ENCODE measurements around the gene PPIP5K1.
"Not testable (repeated sequence)": the region's sequence is repeated elsewhere in the genome, so short reads cannot be mapped to it uniquely, and the experiment has no call there.

PPIP5K1 gene

DNA sequence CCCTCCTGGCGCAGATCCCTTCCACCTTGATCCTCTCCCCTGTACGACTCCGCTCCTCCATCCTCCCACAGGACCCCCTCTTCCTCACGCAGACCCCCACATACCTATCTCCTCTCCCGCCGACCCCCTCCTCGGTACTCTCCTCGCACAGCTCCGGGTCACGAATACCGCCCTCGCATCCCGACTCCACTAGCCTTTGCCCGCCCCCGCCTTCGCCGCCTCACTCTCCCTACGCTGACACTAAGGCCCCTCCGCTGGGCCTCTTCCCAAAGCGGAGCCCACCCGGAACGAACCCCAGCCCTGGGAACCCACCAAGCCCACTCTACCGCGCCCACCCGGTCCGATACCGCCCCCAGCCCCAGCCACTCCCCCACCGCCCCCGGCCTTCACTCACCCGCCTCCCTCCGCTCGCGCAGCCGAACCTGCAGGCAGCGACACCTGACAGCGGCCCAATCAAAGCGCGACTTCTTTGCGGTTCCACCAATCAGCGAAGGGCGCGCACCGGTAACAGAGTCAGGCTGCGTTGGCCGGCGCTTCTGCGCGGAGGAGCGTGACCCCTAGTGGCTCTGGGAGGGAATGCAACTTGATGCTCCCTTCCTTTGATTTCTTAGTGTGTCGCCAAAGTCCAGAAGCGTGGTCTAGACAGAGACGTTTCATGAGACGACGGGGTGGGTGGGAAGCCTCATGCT is at the start of gene PPIP5K1:
Gene PPIP5K1 (minus strand): TSS at position 431 of the 689 bp plus-strand sequence. CDS start 5,704 bp downstream, outside the sequence.
- not testable (repeated sequence) for DNase-seq (ENCODE audit: low spot score)

DNA sequence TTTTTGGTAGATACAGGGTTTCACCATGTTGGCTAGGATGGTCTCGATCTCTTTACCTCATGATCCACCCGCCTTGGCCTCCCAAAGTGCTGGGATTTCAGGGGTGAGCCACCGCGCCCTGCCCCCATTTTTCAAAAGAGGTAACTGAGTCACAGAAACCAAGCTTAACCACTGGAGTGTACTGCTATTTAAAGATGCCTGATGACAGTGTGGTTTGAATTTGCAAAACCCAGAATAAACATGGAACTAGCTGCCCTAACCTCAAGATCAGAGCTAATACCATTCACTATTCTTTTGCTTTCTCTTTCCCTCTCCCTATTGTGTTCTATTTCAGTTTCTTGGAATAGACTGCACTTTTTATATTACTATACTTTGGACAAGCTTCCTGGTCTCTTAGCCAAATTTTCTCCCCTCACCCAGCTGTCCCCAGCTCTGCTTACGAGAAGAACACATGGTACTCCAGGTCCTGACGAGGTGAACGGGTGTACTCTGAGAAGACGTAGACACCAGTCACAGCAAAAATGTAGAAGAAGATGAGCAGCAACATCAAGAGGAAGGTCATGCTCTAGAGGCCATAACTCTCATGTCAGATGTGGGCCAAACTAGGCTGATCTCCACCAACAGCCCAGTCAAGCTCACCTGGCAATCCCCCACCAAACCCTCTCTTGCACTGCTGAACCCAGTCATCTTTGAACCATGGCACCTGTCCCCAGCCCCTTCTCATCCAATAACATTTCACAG is 48.6 kb upstream of the PPIP5K1 start:
- not testable (repeated sequence) for DNase-seq (ENCODE audit: low spot score)

DNA sequence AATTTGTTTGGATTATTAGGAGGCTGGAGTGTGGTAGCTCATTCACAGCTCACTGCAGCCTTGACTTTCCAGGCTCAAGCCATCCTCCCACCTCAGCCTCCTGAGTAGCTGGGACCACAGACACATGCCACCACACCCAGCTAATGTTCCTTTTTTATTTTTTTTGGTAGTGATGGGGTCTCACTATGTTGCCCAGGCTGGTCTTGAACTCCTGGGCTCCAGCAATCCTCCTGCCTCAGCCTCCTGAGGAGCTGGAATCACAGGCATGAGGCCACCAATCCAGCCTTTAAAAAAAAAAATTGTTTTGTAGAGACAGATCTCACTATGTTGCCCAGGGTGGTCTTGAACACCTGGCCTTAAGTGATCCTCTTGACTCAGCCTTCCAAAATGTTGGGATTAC is 36.9 kb upstream of the PPIP5K1 start:
- DNase-seq (ENCODE audit: low spot score) = not testable (repeated sequence)

DNA sequence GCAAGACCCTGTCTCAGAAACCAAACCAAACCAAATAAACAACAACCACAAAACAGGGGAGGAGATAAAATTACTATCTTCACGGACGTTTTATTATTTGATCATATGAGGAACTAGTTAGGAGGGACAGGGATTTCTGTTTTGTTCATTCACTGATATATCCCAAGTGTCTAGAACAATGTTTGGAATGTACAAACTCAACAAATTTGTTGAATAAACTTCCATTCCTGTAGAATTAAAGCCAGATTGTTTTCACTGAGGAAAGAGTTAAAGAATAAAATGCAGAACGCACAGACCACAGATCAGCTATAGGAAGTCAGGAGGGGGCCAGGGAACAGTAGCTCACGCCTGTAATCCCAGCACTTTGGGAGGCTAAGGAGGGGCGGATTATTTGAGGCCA is 35.1 kb upstream of the PPIP5K1 start:
- DNase-seq (ENCODE audit: low spot score) = no peak

DNA sequence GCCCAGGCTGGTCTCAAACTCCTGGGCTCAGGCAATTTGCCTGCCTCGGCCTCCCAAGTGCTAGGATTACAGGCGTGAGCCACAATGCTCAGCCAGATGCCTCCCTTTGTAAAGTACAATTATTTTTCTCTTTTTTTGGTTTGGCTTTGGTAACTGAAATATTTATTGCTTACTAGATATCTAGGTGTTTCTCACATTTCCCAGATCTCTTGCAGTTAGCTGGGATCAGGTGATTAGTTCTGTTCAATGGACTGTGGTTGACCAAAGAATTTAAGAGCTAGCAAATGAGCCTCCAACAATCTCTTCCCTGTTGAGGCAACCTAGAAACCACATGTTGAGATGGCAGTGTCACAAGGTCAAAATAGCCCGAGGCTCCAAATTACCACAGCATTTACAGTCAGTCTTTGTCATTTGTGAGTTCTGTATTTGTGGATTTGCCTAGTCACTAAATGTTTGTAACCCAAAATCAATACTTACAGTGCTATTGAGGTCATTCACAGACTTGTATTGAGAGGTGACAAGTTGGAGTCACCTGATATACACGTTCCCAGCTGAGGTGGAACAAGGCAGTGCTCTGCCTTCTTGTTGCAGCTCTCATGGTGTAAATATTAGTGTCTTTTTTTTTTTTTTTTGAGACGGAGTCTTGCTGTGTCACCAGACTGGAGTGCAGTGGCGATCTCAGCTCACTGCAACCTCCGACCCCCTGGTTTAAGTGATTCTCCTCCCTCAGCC is 32.2 kb upstream of the PPIP5K1 start:
- DNase-seq (ENCODE audit: low spot score) = not testable (repeated sequence)

DNA sequence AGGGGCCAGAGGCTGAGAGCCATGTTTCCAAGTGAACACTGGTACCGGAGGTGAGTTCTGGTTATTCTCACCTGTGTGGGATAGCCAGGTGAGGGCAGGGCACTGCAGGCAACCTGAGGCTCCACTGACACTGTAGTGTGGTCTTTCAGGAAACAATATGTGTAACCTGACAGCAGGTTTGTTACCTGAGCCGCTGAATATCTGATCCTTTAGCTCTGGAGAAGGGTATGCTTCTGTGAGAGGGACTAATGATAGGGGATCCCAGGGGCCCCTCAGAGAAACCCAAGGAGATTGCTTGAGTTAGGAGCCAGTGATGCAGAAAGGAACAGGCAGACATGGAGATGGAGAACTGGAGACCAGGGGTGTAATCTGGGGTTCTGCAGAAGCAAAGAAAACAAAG is 28.7 kb upstream of the PPIP5K1 start, which contains the start of gene STRC:
Gene STRC (minus strand): TSS at position 101 of the 400 bp plus-strand sequence. CDS start 78 bp downstream, at position 23.
- not testable (repeated sequence) for DNase-seq (ENCODE audit: low spot score)

DNA sequence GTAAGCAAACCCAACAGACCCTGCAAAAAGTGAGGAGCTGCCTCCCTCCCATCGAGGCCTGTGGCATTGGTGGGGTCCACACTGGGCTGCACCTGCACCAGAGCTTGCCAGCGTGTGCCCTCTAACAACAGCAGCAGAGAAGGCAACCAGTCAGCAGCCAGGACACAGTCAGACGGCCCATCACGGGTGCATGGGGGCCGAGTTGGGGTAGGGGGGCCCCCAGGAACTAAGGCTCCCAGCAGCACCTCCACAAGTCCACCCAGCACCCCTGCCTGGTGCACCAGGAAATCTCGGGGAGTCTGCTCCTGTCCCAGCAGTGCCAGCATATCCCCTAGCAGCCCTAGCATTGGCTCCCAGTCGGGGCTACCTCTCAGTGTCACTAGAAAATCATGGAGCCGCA is 27.7 kb upstream of the PPIP5K1 start:
- DNase-seq (ENCODE audit: low spot score) = not testable (repeated sequence)

DNA sequence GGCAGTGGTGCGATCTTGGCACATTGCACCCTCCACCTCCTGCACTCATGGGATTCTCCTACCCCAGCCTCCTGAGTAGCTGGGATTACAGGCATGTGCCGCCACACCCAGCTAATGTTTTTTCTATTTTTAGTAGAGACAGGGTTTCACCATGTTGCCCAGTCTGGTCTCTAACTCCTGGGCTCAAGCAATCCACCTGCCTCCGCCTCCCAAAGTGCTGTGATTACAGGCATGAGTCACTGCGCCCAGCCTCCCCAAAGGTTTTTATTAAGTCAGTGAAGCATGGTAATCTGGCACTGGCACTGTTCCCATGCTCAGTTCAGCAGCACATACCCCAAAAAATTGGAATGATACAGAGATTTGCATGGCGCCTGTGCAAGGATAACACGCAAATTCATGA is 12.2 kb upstream of the PPIP5K1 start:
- DNase-seq (ENCODE audit: low spot score) = not testable (repeated sequence)

DNA sequence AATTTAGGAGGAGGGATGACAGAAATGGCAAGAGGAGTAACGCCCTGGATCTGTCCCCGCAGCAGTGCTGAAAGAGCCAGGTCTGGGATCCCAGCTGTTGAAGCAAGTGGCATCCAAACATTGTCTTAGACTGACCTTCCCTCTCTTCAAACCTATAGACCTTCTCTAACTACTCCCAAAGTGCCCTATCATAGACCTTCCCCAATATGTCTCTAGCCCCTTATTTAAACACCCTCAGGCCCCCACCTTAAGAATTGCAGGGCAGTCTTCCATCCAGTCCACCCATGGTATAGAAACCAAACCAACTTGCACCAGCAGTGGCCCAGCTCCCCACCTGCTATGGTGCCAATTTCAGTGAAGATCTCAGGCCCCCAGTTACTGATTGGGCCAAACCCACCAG is 10.2 kb upstream of the PPIP5K1 start:
- DNase-seq (ENCODE audit: low spot score) = not testable (repeated sequence)

DNA sequence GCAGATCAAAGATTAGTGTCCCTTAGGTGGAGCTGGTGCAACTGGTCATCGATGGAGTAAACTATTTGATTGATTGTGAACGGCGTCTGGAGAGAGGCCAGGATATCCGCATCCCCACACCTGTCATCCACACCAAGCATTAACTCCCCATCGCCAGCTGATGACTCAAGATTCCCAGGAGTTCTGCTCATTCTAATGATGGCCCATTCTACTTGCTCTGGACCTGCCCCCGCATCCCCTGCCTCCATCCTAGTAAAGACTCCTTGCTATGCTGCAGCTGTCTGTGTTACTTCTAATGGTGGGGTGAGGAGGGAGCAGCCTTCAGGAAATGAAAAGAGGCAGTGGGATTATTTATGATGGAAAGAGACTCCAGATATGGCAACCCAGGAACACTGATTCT is 9.1 kb upstream of the PPIP5K1 start:
- not testable (repeated sequence) for DNase-seq (ENCODE audit: low spot score)

DNA sequence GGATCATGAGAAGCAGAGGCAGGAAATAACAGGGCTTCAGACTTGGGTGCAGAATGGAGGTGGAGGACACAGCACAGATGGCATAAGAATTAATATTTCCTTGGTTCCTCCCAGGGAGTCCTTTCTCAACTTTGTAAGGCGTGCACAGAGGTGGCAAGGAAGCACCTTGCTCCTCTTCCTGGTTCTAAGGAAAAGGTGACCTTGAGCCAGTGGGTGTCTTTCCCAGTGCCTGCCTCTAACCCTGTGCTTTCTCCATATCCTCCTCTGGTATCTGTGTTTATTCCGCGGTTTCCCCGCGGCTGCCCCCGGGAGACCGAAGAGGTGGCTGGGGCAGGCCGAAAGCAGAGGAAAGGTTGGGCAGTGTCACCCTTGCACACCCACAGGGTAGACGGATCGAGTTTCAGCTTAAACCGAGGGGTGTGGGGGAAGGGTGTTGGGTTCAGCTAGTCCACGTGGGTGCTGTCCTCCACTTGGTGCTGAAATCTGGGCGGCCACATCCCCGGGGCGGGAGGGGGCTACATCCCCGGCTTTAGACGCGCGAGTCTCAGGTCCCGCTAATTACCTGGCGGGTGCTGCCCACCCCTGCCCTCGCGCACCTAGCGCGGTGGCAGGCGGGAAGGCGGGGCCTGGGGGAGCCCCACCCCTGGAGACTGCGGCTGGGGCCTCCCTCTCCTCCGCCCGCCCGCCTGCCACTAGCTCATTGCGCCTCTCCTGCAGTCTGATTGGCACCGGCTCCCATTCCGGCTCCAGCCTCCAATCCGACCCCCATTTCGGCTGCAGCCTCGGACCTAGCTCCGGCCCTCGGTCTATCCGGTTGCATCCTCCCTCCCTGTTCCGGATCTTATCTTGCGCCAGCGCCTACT is 3.6 kb upstream of the PPIP5K1 start, which contains the start of gene CKMT1B:
Gene CKMT1B (plus strand): TSS at position 700 of the 863 bp plus-strand sequence. CDS start 192 bp downstream, outside the sequence.
- DNase-seq (ENCODE audit: low spot score) = not testable (repeated sequence)

DNA sequence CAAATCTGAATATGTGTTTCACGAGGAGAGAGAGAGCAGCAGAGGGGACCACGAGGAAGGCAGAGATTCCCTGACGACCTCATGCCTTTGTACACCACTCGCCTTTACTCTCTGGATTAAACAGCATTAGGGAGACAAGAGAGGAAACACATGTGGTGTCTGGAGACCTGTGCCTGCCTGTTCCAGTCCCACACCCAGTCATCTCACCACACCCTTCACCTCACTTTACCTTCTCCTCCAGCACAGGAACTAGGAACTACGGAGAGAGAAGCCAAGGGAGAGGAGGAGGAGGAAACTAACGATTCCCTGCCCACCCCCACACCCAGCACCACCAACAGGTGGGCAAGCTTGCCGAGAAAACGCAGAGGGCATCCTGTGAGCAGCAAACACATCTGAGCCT is 2.8 kb upstream of the PPIP5K1 start:
- not testable (repeated sequence) for DNase-seq (ENCODE audit: low spot score)

DNA sequence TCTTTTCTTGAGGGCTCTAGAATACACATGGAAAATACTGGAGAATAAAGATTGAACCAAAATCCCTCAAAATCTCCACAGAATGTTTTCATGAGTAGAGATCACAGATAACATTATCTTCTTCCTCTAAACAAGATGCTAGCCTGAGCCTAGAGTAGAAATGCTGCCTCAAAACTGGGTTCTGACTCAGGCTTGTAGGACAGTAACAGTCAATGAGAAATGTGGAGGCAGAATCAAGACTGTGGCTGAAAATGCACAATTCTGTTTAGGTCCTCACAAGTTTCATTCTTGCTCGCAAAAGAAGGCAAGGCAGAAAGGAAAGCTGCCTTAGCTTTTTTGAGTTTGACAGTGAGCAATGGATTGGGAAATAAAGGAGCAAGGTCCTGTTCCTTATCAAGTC is 15.4 kb downstream of the PPIP5K1 start:
- DNase-seq (ENCODE audit: low spot score) = not testable (repeated sequence)

DNA sequence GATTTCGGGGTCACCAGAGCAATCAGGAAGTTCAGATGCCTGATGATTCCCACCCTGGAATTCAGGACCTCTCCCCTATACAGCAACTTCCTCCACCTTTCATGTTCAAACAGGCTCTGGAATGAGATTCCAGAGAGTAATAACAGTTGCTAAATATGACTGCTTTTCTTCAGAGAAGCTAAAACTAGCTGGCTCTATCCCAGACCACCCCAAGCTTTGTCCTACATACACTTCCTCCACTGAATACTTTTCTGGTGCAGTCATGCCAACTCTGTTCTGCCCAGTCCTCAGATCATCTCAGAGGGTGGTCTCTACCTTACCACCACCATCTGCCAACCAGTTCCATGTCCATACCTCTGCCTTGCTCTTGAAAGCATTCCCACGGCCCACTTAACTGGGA is 23.4 kb downstream of the PPIP5K1 start:
- DNase-seq (ENCODE audit: low spot score) = not testable (repeated sequence)

DNA sequence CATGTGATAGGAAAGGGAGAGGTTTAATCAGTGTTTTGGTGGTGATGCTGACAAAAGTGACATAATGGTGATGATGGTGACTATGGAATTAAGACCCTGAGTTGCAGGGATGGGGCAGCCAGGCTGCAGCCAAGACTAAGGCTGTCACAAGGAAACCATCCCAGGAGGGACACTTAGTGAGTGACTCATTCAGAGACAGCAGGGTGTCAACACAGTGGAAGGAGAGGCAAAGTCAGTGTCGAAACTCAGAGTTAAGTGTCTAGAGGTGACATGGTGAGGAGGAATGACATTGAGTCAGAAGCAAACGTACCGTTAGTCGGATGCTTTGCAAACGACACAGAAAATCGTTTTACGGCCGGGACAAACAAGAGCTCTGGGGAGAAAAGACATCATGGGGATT is 26.2 kb downstream of the PPIP5K1 start:
- DNase-seq (ENCODE audit: low spot score) = not testable (repeated sequence)

DNA sequence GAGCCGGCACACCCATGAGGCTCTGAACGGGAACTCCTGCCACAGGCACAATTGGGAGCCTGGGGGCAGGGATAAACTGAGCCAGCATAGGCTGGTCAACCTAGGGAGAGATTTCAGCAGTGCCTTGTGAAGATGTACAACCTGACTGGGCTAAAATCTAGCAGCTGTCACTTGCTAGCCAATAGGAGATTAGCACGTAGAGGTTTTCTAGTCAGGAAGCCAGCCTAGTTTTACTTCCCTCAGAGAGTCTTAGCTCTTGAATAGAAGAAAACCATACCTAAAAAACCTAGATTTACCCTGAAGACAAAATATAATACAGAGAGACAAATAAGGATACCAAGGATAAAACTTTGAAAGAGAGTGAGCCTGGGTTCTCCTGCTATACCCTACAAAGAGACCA is 27.3 kb downstream of the PPIP5K1 start:
- DNase-seq (ENCODE audit: low spot score) = not testable (repeated sequence)

DNA sequence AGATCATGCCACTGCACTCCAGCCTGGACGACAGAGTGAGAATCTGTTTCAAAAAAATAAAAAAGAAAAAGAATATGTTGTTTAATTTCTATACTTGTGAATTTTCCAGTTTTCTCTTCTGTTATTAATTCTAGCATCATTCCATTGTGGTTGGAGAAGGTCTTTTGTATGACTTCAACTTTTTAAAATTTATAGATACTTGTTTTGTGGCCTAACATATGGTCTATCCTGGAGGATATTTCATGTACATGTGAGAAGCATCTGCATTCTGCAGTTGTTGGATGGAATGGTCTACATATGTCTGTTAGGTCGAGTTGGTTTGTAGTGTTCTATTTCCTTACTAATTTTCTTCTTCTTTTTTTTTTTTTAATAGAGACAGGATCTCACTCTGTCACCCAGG is 37.0 kb downstream of the PPIP5K1 start:
- no peak for DNase-seq (ENCODE audit: low spot score)

DNA sequence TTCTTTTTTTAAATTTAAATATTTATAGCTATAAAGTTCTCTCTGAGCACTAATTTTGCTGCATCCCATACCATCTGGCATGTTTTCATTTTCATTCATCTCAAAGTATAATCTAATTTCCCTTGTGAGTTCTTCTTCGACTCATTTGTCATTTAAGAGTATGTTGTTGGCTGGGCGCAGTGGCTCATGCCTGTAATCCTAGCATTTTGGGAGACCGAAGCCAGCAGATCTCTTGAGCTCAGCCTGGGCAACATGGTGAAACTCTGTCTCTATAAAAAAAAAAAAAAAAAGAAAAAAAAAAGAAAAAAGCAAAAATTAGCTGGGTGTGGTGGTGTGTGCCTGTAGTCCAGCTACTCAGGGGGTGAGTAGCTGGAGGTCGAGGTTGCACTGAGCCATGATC is 37.8 kb downstream of the PPIP5K1 start:
- DNase-seq (ENCODE audit: low spot score) = no peak

DNA sequence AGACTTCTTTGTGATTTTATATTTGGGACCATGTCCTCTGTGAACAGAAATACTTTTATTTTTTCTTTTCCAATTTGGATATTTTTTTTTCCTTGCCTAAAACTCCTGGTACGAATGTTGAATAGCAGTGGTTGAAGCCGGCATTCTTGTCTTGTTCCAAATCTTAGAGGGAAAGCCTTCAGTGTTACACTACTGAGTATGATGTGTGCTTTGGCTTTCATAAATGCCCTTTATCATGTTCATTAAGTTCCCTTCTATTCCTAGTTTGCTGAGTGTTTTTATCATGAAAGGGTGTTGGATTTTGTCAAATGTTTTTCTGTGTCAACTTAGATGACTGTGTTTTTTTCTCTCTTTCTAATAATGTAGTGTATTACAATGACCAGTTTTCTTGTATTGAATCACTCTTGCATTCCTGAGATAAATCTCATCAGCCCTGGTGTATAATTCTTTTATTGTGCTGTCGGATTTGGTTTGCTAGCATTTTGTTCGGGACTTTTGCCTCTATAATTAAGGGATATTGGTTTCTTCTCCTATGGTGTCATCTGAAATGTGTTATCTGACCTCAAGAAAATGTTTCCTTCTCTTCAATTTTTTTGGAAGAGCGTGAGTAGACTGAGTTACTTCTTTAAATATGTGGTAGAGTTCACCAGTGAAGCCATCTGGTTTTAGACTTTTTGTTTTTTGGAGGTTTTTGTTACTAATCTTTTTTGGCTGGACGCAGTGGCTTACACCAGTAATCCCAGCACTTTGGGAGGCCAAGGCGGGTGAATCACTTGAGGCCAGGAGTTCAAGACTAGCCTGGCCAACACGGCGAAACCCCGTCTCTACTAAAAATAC is 39.3 kb downstream of the PPIP5K1 start:
- no peak for DNase-seq (ENCODE audit: low spot score)

DNA sequence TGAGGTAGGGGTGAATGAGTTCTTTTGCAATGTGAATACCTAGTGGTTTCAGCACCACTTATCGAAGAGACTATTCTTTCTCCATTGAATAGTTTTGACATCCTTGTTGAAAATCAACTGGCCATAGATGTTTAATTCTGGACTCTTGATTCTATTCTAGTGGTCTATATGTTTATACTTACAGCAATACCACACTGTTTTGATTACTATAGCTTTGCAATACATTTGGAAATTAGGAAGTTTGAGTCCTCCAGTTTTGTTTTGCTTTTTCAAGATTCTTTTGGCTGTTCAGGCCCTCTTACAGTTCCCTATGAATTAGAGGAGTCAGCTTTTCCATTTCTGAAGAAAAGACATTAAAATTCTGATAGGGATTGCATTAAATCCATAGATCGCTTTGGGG is 42.5 kb downstream of the PPIP5K1 start:
- DNase-seq (ENCODE audit: low spot score) = no peak

DNA sequence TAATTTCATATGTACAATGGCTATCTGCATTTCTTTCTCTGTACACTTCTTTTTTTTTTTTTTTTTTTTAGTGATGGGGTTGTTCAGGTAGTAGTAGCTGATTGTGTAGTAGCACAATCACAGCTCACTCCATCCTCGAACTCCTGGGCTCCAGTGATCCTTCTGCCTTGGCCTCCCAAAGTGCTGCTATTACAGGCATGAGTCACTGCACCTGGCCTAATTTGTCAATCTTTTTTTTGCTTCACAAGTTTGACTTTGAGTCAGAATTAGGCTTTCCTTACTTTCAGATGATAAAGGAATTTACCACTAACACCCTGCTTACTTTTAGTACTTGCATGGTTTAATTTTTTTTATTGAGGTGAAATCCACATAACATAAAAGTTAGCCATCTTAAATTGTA is 44.6 kb downstream of the PPIP5K1 start:
- DNase-seq (ENCODE audit: low spot score) = no peak
